Activated CD8-positive, alpha-beta T cell treated with anti-CD3 and anti-CD28 coated beads, Interleukin-2, amount 10 ng/mL, durations not matched to agents 7 days and 5 days (primary cell): ENCODE measurements around the gene NAMPT. TPM values are rescaled to one million over a fixed set of nuclear protein-coding genes. Genes with fewer than 3 reads are reported as not detected.

Experiments used
- ATAC-seq: fragments of 150-1000 bp; cut with Tn5 transposase; one replicate; pipeline ENCODE4 v1.10.0; 2021; ENCODE audit warnings: moderate library complexity
- CTCF ChIA-PET: fragments of 350-600 bp; sonication (Branson Sonifier 250); formaldehyde crosslinking; loops from one replicate; lab custom pipeline; 2021; ENCODE audit warnings: antibody characterized with exemption; lab: Charles Lee
- POLR2A ChIA-PET: fragments of 350-600 bp; sonication (Branson Sonifier 250); formaldehyde crosslinking; loops from one replicate; lab custom pipeline; 2021; ENCODE audit warnings: antibody characterized with exemption; lab: Charles Lee
- DNase-seq: peaks from one replicate; pipeline ENCODE4 v3.0.0-alpha.2; 2020
- H3K27ac Mint-ChIP-seq: one replicate; pipeline ENCODE4 v1.8.0; 2021; ENCODE audit warnings: mild to moderate bottlenecking, mixed read lengths
- H3K27me3 Mint-ChIP-seq: one replicate; pipeline ENCODE4 v1.8.0; 2021; ENCODE audit warnings: low read depth, mixed read lengths
- H3K36me3 Mint-ChIP-seq: one replicate; pipeline ENCODE4 v1.8.0; 2021; ENCODE audit warnings: low read depth, mixed read lengths
- H3K4me1 Mint-ChIP-seq: one replicate; pipeline ENCODE4 v1.8.0; 2021; ENCODE audit warnings: low read depth, mixed read lengths
- H3K4me3 Mint-ChIP-seq: one replicate; pipeline ENCODE4 v1.8.0; 2021; ENCODE audit warnings: mild to moderate bottlenecking, mixed read lengths
- H3K9me3 Mint-ChIP-seq: one replicate; pipeline ENCODE4 v1.8.0; 2022; ENCODE audit warnings: mixed read lengths; ENCODE audit not compliant: insufficient read depth
- total RNA-seq, 2 experiments: library from RNA; stranded (reverse); gene quantifications; one replicate each; pipeline ENCODE4 v1.2.3, GENCODE V29; 2021

NAMPT gene
- total RNA-seq, 2 experiments from 2014 or later = 65.5 to 69.3 TPM

- ATAC-seq = no peak
- ChIA-PET CTCF (no interaction called here), POLR2A (no interaction called here)
- H3K27ac Mint-ChIP-seq = no peak overlapping the region
- peaks cover 12% of the 10 kb centered on the region for H3K27me3 Mint-ChIP-seq
- no peak for DNase-seq
- H3K4me1 Mint-ChIP-seq = peaks cover 4% of the 10 kb centered on the region
- no peaks in the 10 kb centered on the region for H3K36me3 Mint-ChIP-seq
- H3K4me3 Mint-ChIP-seq = no peak overlapping the region
- H3K9me3 Mint-ChIP-seq = no peaks in the 10 kb centered on the region
These were observed 83.6 kb downstream of the NAMPT start for GRCh38 chr7:106201164-106201563.

DNA sequence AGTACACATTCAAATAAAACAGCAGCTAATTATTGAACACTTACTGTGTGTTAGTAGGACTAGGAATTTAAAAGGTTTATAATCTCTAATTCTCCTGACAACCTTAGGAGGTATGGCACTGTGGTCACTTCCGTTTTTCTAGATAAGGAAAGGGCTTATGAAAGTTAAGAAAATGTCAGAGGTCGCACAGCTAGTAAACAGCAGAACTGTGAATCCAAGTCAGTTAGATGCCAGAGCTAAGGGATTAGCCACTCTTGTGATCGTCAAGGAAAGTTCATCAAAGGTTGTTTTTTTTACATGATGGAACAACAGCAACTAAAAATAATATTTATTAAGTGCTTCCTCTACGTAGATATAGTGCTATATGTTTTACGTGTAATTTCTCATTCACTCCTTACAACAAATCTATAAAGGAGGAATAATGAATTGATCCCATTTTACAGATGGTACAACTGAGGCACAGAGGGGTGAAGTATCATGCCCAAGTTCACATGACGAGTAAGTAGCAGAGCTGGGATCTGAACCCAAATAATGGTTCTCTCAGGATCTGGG, 84.9 kb downstream of the NAMPT start:
- no peak for DNase-seq
- no peaks in the 10 kb centered on the region for H3K36me3 Mint-ChIP-seq
- H3K27me3 Mint-ChIP-seq = peaks cover 15% of the 10 kb centered on the region
- H3K4me1 Mint-ChIP-seq = no peaks in the 10 kb centered on the region
- CTCF ChIA-PET = interaction anchor here (1.3 to 1.5 kb wide), 2 partner anchors 24 to 343 kb away, joined by 3 read pairs; no protein-coding TSS in a partner anchor
- no peaks in the 10 kb centered on the region for H3K9me3 Mint-ChIP-seq
- H3K4me3 Mint-ChIP-seq = no peak overlapping the region
- no peak for ATAC-seq
- no peak overlapping the region for H3K27ac Mint-ChIP-seq
- POLR2A ChIA-PET = no interaction called here

- no peak for ATAC-seq
- no peaks in the 10 kb centered on the region for H3K36me3 Mint-ChIP-seq
- H3K27me3 Mint-ChIP-seq = peaks cover 19% of the 10 kb centered on the region
- H3K4me3 Mint-ChIP-seq = no peak overlapping the region
- H3K9me3 Mint-ChIP-seq = no peaks in the 10 kb centered on the region
- H3K4me1 Mint-ChIP-seq = no peaks in the 10 kb centered on the region
- ChIA-PET POLR2A (no interaction called here), CTCF (interaction anchor here (1.0 kb wide), 1 partner anchor 39 kb away, joined by 3 read pairs; no protein-coding TSS in a partner anchor)
- no peak overlapping the region for H3K27ac Mint-ChIP-seq
- DNase-seq = no peak
These were observed 85.8 kb downstream of the NAMPT start for GRCh38 chr7:106199024-106199423.

Other genes with a start within 250 kb of the NAMPT start
- 10 to 100 TPM; 51.3 to 52.4 TPM for gene SYPL1, start 172.7 kb downstream of the NAMPT start, total RNA-seq